ENCODE data around the gene ZKSCAN8. TPM values are rescaled to one million over a fixed set of nuclear protein-coding genes. Genes with fewer than 3 reads are reported as not detected.

ZKSCAN8 gene
- polyA plus RNA-seq, 1 experiment, result 11.5 TPM

DNA sequence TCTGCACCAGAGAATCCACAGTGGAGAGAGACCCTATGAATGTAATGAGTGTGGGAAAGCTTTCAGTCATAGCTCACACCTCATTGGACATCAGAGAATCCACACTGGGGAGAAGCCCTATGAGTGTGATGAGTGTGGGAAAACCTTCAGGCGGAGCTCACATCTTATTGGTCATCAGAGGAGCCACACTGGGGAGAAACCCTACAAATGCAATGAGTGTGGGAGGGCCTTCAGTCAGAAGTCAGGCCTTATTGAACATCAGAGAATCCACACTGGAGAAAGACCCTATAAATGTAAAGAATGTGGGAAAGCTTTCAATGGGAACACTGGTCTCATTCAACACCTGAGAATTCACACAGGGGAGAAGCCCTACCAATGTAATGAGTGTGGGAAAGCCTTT, 11.9 kb downstream of the ZKSCAN8 start:
- CTCF ChIA-PET, result no interaction called here

DNA sequence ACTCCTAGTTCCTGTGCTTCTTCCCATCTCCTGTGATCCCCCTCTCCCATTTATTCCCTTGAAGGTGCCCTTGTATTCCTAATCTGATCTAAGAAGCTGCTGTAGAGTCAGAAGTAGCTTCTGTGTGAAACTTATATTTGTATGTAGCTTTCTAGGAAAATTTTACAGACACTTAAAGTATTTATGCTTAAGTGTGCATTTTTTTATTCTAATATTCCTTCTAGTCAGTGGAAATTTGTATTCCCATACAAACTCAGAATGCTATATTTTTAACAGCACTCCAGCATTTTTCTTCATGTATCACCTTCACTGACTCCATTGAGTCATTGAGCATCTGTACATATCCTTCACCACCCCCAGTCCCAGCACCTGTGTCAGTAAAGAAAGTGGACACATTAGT, 12.7 kb downstream of the ZKSCAN8 start:
- TF ChIP-seq, protein P1, sequence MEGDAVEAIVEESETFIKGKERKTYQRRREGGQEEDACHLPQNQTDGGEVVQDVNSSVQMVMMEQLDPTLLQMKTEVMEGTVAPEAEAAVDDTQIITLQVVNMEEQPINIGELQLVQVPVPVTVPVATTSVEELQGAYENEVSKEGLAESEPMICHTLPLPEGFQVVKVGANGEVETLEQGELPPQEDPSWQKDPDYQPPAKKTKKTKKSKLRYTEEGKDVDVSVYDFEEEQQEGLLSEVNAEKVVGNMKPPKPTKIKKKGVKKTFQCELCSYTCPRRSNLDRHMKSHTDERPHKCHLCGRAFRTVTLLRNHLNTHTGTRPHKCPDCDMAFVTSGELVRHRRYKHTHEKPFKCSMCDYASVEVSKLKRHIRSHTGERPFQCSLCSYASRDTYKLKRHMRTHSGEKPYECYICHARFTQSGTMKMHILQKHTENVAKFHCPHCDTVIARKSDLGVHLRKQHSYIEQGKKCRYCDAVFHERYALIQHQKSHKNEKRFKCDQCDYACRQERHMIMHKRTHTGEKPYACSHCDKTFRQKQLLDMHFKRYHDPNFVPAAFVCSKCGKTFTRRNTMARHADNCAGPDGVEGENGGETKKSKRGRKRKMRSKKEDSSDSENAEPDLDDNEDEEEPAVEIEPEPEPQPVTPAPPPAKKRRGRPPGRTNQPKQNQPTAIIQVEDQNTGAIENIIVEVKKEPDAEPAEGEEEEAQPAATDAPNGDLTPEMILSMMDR (IDR thresholded peaks at IDR 0.05; ENCODE audit: low read depth, low read length), result no peak
- ChIA-PET POLR2A (no interaction called here), CTCF (no interaction called here)
- DNase-seq (ENCODE audit: low read depth, low spot score), result no peak
- no peak overlapping the region for H3K27ac ChIP-seq (ENCODE audit: low read depth, low read length)
- H3K9me3 ChIP-seq (ENCODE audit: control insufficient read depth, insufficient read depth, low read length), result peaks cover 8% of the 10 kb centered on the region; the same call in 1 of the 2 replicates
- no peak overlapping the region for H3K4me3 ChIP-seq (ENCODE audit: low read depth, low read length)
- no peaks in the 10 kb centered on the region for H3K27me3 ChIP-seq (ENCODE audit: control insufficient read depth, insufficient read depth, low read length)

More for the DNA sequence above, 11.9 kb downstream of the ZKSCAN8 start:
- POLR2A ChIA-PET, result no interaction called here
- Histone ChIP-seq H3K27me3 (ENCODE audit: control insufficient read depth, insufficient read depth, low read length) (no peaks in the 10 kb centered on the region), H3K9me3 (ENCODE audit: control insufficient read depth, insufficient read depth, low read length) (peaks cover 8% of the 10 kb centered on the region; the same call in 1 of the 2 replicates), H3K4me3 (ENCODE audit: low read depth, low read length) (no peak overlapping the region), H3K27ac (ENCODE audit: low read depth, low read length) (no peak overlapping the region)
- DNase-seq (ENCODE audit: low read depth, low spot score), result no peak
- TF ChIP-seq, protein P1 (IDR thresholded peaks at IDR 0.05; ENCODE audit: low read depth, low read length), result no peak

DNA sequence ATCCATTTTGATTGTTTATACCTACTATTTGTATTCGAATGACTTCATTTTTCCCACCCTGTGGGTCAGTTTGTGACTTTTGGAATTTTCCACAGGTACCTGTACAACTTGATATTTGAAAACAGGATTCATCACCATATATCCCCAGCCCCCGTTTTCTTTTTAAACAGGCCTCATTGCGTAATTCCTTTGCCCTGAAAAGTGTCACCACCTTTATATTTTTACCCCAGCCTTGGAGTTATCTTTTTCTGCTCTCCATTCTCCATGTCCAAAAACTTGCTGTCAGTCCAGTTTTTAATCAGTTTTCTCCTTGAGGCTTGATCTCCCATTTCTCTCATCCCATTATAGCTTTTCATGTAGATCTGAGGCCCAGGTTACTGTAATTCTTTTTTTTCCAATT, 16.6 kb downstream of the ZKSCAN8 start:
- POLR2A ChIA-PET, result no interaction called here
- no peak overlapping the region for H3K4me3 ChIP-seq (ENCODE audit: low read depth, low read length)
- H3K27ac ChIP-seq (ENCODE audit: low read depth, low read length), result no peak overlapping the region
- TF ChIP-seq, protein P1 (IDR thresholded peaks at IDR 0.05; ENCODE audit: low read depth, low read length), result no peak
- DNase-seq (ENCODE audit: low read depth, low spot score), result no peak
- no peaks in the 10 kb centered on the region for H3K27me3 ChIP-seq (ENCODE audit: control insufficient read depth, insufficient read depth, low read length)
- CTCF ChIA-PET, result interaction anchor here (1.5 to 2.0 kb wide), 2 partner anchors 53 to 198 kb away, joined by 3 to 7 read pairs; no protein-coding TSS in a partner anchor
- H3K9me3 ChIP-seq (ENCODE audit: control insufficient read depth, insufficient read depth, low read length), result peaks cover 6% of the 10 kb centered on the region

DNA sequence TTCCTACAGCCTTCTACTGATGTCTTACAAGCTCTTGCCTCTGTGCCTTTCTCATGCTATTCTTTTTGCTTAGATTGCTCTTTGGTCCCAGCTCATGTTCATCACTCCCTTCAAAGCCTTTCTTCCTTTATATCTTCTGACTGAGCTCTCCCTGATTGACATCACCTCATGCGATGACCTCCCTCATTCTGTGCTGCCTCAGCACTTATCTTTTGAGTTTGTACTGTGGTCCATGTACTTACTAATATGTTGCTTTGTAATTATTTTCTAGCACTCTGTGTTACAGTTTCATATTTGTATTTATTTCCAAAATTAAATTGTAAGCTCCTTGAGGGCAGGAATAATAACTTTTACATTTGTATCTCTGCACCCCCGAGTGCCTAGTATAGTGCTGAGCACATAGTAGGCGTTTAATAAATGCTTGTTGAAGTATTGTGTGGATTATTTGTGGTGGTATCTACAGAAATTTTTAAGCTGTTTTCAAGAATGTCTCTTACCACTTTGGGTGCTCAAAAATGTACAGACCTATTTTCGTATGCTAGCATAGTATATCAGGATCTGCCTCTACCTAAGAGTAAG, 17.4 kb downstream of the ZKSCAN8 start:
- POLR2A ChIA-PET, result no interaction called here
- DNase-seq (ENCODE audit: low read depth, low spot score), result no peak
- H3K9me3 ChIP-seq (ENCODE audit: control insufficient read depth, insufficient read depth, low read length), result peaks cover 2% of the 10 kb centered on the region; the same call in 1 of the 2 replicates

DNA sequence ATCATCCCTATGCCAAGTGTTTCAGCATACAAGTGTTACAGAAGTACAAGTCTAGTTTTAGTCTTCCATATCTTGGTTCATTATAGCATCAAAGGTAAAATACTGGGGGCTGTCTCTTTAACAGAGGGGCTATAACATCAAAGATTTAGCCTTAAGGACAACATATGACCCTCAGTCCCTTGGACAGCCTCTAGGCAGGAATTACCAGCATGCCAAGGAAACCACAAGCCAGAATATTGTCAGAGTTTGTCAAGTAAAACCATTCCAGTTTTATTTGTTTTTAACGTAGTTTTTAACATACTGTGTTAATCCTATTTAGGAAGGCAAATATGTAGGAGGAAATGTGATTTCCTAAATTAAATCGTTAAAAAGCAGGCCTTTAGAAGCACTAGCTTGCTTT, 18.6 kb downstream of the ZKSCAN8 start:
- no peak overlapping the region for H3K27ac ChIP-seq (ENCODE audit: low read depth, low read length)
- H3K9me3 ChIP-seq (ENCODE audit: control insufficient read depth, insufficient read depth, low read length), result peaks cover 2% of the 10 kb centered on the region; the same call in 1 of the 2 replicates
- H3K4me3 ChIP-seq (ENCODE audit: low read depth, low read length), result no peak overlapping the region
- H3K27me3 ChIP-seq (ENCODE audit: control insufficient read depth, insufficient read depth, low read length), result no peaks in the 10 kb centered on the region
- TF ChIP-seq, protein P1 (IDR thresholded peaks at IDR 0.05; ENCODE audit: low read depth, low read length), result no peak
- CTCF ChIA-PET, result interaction anchor here (2.0 kb wide), 1 partner anchor 196 kb away, joined by 7 read pairs; no protein-coding TSS in a partner anchor
- POLR2A ChIA-PET, result no interaction called here
- DNase-seq (ENCODE audit: low read depth, low spot score), result no peak

More for the DNA sequence above, 17.4 kb downstream of the ZKSCAN8 start:
- Histone ChIP-seq H3K27ac (ENCODE audit: low read depth, low read length) (no peak overlapping the region), H3K4me3 (ENCODE audit: low read depth, low read length) (no peak overlapping the region), H3K27me3 (ENCODE audit: control insufficient read depth, insufficient read depth, low read length) (no peaks in the 10 kb centered on the region)
- TF ChIP-seq, protein P1 (IDR thresholded peaks at IDR 0.05; ENCODE audit: low read depth, low read length), result no peak
- CTCF ChIA-PET, result interaction anchor here (0.6 to 2.0 kb wide), 4 partner anchors 18 to 294 kb away, joined by 3 to 7 read pairs (median 3); partner anchors contain the start of gene ZKSCAN8
